Colonic mucosa (tissue), 4 donors: ENCODE measurements around the gene LDB3. TPM values are rescaled to one million over a fixed set of nuclear protein-coding genes. Genes with fewer than 3 reads are reported as not detected.

Experiments used
- DNase-seq: peaks from one replicate; pipeline ENCODE4 v3.0.0-alpha.2; 2020
- H3K27ac ChIP-seq: fragments of 200-600 bp; one replicate; pipeline ENCODE4 v1.8.0; 2021
- H3K27me3 ChIP-seq: fragments of 200-600 bp; one replicate; pipeline ENCODE4 v1.8.0; 2021
- H3K36me3 ChIP-seq: fragments of 200-600 bp; one replicate; pipeline ENCODE4 v1.8.0; 2021
- H3K4me1 ChIP-seq: fragments of 200-600 bp; one replicate; pipeline ENCODE4 v1.8.0; 2021; ENCODE audit warnings: mild to moderate bottlenecking
- H3K4me3 ChIP-seq: fragments of 200-600 bp; one replicate; pipeline ENCODE4 v1.8.0; 2021
- H3K9ac ChIP-seq, 2 donors: one replicate each; pipeline ENCODE4 v1.7.0; 2013; ENCODE audit warnings: control low read depth in 2 of 2, low read depth in 2 of 2, low read length in 2 of 2
- H3K9me3 ChIP-seq: fragments of 200-600 bp; one replicate; pipeline ENCODE4 v1.8.0; 2021
- intact Hi-C: fragments of 100-400 bp; cut with DNase I; formaldehyde crosslinking; loops from one replicate; pipeline ENCODE4 v1.14.1; 2022
- total RNA-seq, 2 donors: library from RNA; stranded (reverse); fragmentation: NEBNext Ultra II Directional in 1 of 2; extraction: Animal tissue kit (Norgen Biotek cat#: 25700) in 1 of 2; gene quantifications; one replicate each; pipeline ENCODE4 v1.2.1, GENCODE V29; 2021
- TF ChIP-seq, protein P1 (sequence below): fragments of 200-600 bp; IDR thresholded peaks from one replicate; pipeline ENCODE4 v1.8.0; 2022; ENCODE audit warnings: antibody characterized with exemption, mild to moderate bottlenecking
- donor health status: healthy.
- donor health status: DM: no; HTN: no; CAD: no.
- donor health status: DM: no; HTN: no; CAD: no.

Gene LDB3
- total RNA-seq, 2 donors from 2014 or later: 0.72 to 4.7 TPM

DNA sequence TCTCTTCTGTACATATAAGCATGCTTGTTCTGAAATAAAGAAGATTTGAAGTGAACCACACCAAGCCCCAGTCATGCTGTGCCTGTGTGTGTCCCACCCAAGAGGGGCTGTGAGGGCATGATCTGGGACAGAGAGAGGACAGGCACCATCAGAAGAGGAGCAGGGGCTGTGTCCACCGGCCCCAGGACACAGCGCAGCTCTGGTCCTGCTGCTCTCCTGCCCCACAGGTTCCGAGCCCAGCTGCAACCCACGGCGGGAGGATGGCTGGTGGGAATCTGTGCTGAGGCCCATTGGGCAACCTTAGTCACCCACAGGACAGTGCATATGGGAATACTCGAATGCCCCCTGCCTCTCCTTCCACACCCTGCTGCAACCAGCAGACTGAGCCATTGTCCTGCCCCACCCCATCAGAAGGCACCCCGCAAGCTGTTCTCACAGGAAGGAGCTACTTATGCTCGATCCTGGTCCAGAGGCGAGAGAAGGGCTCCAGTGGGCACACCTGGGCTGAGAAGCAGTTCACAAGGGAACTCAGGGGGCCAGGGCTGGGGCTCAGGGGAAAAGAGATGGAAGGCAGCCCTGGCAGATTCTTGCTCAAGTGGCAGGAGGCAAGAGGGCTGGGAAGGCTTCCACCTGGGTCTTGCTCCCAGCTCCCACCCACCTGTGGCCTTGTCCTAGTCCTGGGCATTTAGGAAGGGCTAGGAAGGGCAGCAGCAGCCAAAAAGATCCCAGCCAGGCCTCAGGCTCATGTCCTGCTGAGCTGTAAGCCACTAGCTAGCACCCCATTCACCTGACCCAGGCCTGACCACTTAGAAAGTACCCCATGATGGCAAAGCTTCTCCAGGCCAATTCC lies 31.9 kb downstream of the LDB3 start:
- TF ChIP-seq, protein P1, sequence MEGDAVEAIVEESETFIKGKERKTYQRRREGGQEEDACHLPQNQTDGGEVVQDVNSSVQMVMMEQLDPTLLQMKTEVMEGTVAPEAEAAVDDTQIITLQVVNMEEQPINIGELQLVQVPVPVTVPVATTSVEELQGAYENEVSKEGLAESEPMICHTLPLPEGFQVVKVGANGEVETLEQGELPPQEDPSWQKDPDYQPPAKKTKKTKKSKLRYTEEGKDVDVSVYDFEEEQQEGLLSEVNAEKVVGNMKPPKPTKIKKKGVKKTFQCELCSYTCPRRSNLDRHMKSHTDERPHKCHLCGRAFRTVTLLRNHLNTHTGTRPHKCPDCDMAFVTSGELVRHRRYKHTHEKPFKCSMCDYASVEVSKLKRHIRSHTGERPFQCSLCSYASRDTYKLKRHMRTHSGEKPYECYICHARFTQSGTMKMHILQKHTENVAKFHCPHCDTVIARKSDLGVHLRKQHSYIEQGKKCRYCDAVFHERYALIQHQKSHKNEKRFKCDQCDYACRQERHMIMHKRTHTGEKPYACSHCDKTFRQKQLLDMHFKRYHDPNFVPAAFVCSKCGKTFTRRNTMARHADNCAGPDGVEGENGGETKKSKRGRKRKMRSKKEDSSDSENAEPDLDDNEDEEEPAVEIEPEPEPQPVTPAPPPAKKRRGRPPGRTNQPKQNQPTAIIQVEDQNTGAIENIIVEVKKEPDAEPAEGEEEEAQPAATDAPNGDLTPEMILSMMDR: no peak
- Histone ChIP-seq H3K27ac (no peak overlapping the region), H3K36me3 (no peaks in the 10 kb centered on the region), H3K9ac (no peak overlapping the region), H3K27me3 (no peaks in the 10 kb centered on the region), H3K9me3 (no peaks in the 10 kb centered on the region), H3K4me1 (no peaks in the 10 kb centered on the region), H3K4me3 (no peak overlapping the region)
- intact Hi-C loops: no loop called here
- DNase-seq: no peak

DNA sequence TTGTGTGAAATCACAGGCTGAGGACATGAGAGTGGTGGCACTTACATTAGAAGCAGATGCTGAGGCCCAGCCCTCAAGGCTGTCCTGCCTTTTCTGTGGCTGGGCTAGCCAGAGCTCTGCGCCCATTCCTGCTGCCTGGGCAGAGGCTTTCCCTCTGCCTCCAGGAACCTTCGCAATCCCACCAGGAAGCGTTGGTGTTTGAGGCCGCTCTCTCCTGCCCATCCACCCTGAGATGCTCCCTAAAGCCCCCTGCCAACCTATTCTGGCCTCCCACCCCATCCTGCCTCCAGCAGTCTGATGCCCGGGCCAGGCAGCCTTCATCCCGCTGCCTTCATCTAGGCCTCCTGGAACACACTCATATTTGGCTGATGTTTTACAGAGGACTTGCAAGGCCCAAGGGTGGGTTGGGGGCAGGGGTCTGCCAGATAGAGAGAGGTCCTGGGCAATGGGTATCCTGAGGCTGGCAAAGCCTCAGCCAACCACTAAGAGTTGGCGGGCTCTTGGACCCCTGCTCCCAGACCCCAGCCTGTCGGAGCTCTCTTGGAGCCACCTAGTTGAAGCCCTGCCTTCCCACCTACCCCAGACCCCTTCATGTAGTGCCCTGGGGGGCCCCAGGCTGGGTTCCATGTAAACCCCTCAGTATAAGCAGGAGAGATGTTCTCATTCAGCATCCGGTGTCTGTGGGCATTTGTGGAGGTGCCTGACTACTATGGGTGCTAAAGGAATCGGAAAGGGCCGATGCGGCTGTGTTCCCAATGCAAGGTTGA lies 32.7 kb downstream of the LDB3 start:
- no peaks in the 10 kb centered on the region for H3K27me3 ChIP-seq
- no peaks in the 10 kb centered on the region for H3K4me1 ChIP-seq
- intact Hi-C loops: no loop called here
- H3K36me3 ChIP-seq: no peaks in the 10 kb centered on the region
- H3K4me3 ChIP-seq: no peak overlapping the region
- TF ChIP-seq, protein P1: no peak
- no peak overlapping the region for H3K9ac ChIP-seq
- no peaks in the 10 kb centered on the region for H3K9me3 ChIP-seq
- no peak for DNase-seq
- H3K27ac ChIP-seq: no peak overlapping the region

DNA sequence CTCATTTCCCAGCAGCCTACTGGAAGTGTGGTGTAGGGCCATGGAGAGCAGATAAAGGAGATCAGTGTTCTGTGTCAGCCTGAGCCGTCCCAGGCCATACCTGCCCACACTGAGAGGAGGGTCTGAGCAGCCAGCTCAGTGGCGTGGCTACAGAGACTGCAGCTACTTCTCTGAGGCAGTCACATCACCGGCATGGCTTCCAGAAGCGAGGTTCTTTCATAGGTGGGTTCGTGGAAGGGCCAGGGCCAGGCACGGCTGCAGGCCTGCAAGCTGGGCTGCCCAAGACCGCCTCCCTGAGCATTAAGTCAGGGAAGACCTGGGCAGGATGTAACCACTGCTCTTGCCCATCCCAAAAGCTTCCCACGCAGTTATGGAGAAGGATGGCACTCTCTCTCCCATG lies 34.9 kb downstream of the LDB3 start:
- no peak overlapping the region for H3K27ac ChIP-seq
- H3K27me3 ChIP-seq: no peaks in the 10 kb centered on the region
- no peak overlapping the region for H3K4me3 ChIP-seq
- no peak for DNase-seq
- H3K9me3 ChIP-seq: no peaks in the 10 kb centered on the region
- intact Hi-C loops: no loop called here
- H3K4me1 ChIP-seq: no peaks in the 10 kb centered on the region
- no peak overlapping the region for H3K9ac ChIP-seq
- H3K36me3 ChIP-seq: no peaks in the 10 kb centered on the region
- TF ChIP-seq, protein P1: no peak

DNA sequence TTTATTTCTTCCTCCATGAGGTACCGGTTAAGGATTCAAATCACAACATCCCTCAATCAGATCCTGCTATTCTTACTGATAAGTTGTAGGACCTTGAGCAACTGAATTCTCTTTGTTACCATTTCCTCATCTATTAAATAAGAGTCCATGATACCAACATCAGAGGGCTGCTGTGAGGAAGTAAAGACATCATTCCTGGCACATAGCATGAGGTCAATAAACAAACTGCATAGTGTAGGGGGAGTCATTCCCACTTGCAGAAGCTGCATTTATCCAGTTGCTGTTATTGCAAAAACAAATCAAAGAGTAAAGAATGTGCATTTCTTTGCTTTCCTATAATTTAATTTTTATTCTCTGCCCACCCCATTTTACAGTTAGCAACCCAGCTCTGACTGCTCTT lies 36.8 kb downstream of the LDB3 start:
- Histone ChIP-seq H3K27ac (no peak overlapping the region), H3K36me3 (no peaks in the 10 kb centered on the region), H3K9ac (no peak overlapping the region), H3K9me3 (no peaks in the 10 kb centered on the region), H3K4me1 (no peaks in the 10 kb centered on the region), H3K4me3 (no peak overlapping the region), H3K27me3 (no peaks in the 10 kb centered on the region)
- intact Hi-C loops: no loop called here
- TF ChIP-seq, protein P1: no peak
- no peak for DNase-seq

GRCh38 chr10:86705905-86706304 lies 37.6 kb downstream of the LDB3 start:
- TF ChIP-seq, protein P1: no peak
- Histone ChIP-seq H3K27ac (no peak overlapping the region), H3K9me3 (no peaks in the 10 kb centered on the region), H3K27me3 (no peaks in the 10 kb centered on the region), H3K9ac (no peak overlapping the region), H3K4me3 (no peak overlapping the region), H3K36me3 (no peaks in the 10 kb centered on the region), H3K4me1 (no peaks in the 10 kb centered on the region)
- no peak for DNase-seq
- intact Hi-C loops: no loop called here
